ENCODE data around the gene SLC24A4.

DNA sequence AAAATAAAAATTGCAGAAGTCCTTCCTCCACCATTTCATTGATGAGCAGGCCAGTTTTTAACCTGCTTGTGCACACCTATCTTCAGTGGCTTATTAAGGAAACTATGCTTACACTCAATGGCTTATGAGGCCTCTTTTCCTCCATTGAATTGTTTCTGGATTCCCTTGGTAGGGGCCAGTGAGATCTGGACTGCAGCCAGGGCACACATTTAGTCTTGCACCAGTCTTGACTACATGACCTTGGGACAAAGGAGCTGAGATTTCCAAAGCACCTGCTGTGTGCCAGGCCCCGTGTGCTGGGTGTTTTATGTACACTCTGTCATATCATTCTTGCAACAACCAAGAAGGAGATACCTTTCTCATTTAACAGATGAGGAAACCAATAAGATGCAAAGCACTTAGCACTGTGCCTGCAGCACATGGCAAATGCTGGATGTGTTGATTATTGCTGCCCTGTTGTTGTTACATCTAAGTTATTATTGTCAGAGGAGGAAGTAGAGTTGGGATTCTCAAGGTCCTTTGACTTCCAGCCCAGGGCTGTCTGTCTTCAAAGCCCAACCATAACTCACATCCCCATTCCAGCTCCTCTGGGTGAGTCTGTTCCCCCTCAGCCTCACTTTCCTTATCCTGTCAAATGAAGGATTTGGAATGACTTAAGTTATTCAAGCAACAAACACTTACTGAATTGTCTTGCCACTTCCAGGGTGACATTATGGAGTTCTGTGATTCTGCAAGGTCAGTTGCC, 159.0 kb downstream of the SLC24A4 start:
- TF ChIP-seq, protein P1, sequence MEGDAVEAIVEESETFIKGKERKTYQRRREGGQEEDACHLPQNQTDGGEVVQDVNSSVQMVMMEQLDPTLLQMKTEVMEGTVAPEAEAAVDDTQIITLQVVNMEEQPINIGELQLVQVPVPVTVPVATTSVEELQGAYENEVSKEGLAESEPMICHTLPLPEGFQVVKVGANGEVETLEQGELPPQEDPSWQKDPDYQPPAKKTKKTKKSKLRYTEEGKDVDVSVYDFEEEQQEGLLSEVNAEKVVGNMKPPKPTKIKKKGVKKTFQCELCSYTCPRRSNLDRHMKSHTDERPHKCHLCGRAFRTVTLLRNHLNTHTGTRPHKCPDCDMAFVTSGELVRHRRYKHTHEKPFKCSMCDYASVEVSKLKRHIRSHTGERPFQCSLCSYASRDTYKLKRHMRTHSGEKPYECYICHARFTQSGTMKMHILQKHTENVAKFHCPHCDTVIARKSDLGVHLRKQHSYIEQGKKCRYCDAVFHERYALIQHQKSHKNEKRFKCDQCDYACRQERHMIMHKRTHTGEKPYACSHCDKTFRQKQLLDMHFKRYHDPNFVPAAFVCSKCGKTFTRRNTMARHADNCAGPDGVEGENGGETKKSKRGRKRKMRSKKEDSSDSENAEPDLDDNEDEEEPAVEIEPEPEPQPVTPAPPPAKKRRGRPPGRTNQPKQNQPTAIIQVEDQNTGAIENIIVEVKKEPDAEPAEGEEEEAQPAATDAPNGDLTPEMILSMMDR (conservative IDR thresholded peaks at IDR 0.05; ENCODE audit: low read depth, low read length) = no peak
- TF ChIP-seq EZH2 (IDR thresholded peaks at IDR 0.05; ENCODE audit: low read length, unreplicated experiment) = no peak
- TF ChIP-seq EZH2phosphoT487 (IDR thresholded peaks at IDR 0.05; ENCODE audit: borderline replicate concordance, low read length) = no peak
